Measurements from ENCODE around the gene PPP1R3E.
"Not testable (repeated sequence)": the region's sequence is repeated elsewhere in the genome, so short reads cannot be mapped to it uniquely, and the experiment has no call there.

PPP1R3E gene

GRCh38 chr14:23297611-23298277, 4.9 kb downstream of the PPP1R3E start:
- DNase-seq: no peak

DNA sequence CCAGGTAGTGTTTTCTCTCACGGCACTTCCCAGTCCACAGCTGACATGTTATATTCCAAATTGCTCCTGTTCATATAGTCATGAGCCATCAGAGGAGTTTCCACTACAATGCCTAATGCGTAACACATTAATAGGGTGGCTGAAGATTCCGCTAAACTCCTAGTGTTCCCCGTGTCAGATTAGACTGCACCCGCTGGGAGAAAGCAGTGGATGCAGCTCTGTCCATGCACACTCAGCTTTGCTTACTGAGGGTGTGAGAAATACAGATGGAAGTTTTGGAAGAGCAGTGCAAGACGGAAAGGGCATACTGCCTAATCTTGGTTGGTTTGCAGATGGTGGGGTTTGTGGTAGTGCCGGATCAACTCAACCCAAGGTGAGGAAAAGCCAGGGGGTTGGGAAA, 5.6 kb downstream of the PPP1R3E start:
- DNase-seq: no peak

DNA sequence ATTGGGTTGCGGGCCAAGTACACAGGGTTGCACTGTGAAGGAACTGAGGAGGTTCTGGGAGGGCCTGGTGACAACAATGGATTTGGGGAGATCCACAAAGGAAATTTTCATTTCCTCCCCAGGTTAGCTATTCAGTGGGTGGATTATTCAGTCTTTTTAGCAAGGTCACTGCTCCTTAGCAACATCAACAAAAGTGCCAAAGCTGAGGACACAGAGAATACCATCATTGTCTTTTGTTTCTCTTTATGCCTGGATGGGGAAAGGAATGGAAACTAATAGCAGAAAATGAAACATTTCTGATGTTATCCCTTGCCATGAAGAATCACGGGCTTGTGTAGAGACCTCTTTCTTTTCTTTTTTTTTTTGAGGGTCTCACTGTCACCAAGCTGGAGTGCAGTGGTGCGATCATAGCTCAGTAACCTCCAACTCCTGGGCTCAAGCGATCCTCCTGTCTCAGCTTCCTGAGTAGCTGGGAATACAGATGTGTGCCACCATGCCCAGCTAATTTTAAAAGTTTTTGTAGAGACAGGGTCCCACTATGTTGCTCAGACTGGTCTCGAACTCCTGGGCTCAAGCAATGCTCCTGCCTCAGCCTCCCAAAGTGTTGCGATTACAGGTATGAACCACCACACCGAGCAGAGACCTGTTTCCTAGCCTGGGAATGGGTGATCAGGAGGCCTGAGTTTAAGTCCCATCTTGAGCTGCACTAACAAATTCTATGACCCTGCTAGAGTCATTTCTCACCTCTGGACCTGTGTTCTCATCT, 6.5 kb downstream of the PPP1R3E start:
- no peak for DNase-seq

GRCh38 chr14:23294734-23295561, 7.7 kb downstream of the PPP1R3E start:
- DNase-seq: no peak

- no peak for DNase-seq
These were observed 15.7 kb downstream of the PPP1R3E start for GRCh38 chr14:23286902-23287479.

DNA sequence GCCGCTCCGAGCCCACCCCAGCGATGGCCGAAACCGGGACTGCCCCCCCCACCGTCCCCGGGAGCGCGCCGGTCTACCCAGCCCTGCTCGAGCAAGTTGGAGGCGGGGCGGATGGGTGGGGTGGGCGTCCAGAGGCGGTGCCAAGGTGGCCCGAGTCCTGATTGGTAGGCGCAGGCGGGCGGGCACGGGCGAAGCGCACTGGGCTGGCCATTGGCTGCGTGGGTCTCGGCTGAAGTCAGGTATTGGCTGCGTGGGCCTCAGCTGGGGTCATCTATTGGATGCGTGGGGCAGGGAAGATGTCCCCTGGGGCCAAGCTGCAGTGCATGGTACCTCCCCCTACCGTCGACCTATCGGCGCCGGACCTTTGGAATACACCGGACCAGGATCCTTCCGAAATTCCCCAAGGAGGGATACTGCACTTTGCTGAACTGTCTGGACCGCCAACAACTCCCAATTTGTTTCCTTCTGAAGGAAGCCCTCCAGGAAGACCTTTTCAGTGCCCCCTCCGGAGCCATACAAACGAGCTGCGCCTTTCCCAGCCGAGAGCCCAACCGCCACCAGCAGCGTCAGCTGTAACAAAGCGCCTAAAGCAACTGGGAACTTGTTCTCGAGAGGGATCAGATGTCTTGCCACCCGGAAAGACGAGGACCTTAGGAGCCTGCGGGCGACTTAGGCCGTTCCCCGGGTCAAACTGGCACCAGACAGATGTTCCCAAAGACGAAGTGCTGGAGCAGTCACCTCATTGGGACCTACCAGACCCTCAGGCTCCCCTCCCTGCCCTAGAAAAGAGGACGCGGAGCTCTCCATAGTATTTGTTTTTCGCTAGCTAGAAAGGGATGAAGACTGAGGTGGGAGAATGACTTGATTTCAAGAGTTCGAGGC, 16.4 kb downstream of the PPP1R3E start, which contains the start of gene HOMEZ:
Gene HOMEZ, minus strand, starts transcription at position 113 of the 882 bp plus-strand sequence. CDS start 180 bp downstream, outside the sequence.
- no peak for DNase-seq

GRCh38 chr14:23285530-23286019, 17.1 kb downstream of the PPP1R3E start:
- no peak for DNase-seq

DNA sequence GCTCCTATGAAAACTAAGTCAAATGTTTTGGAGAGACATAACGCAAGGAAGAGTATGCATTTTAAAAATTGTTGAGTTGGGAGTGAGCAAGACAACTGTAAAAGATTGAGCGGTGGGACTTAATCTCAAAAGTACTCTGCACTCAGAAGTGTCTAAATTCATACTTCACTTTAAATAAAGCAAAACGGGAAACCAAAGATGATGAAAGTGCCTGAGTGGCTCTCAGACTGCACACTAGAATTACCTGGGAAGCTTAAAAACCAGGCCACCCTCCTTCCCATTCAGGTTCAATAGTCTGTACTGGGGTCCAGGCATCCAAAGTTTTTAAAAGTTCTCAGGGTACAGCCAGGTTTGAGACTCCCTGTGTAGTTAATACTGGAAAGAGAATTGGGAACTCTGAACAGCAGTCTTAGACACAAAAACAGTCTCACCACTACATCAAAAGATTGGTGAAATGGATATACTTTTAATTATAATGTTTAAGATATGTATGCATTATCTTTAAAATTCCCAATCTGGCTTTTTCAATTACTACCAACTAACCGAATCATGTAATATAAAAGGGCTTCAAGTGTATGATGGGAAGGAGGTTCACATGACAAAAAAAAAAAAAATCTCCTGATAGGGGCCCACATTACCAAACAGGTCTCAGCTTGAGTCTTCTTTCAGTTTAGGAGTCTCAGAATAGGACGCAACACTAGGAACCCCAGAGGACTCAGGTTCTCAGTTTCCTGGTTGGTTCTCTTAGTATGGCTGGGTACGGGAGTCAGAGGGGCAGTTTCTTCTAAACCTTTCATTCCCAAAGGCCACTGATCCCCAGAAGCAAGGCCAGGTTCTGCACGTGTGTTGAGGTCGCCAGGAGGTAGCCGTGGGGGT, 17.8 kb downstream of the PPP1R3E start:
- no peak for DNase-seq

DNA sequence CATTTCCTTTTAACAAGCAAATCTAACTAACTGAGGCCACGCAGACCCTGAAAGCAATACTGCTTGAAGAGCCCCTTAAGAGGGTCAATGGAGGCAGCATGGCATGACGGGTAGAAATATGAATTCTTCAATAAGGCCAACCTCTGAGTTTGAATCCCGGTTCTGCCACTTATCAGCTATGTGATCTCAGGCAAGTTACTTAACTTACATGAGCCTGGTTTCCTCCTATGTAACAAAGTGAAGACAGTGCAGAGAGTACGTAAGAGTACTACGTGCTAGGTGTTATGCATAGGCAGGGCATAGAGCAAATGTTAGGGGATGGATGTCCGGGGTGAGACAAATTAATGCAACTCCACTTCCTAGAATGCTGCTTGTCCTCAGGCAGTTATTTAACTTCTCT, 21.4 kb downstream of the PPP1R3E start:
- DNase-seq: no peak

DNA sequence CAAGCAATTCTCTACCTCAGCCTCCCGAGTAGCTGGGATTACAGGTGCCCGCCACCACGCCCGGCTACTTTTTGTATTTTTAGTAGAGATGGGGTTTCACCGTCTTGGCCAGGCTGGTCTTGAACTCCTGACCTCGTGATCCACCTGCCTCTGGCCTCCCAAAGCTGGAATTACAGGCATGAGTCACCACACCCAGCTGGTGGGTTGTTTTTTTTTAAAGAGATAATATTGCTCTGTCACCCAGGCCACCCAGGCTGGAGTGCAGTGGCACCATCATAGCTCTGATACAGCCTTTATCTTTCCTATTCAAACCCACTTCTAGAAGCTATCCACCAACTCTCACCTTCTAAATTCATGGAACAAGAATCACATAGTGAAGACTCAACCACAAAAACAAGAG, 24.7 kb downstream of the PPP1R3E start:
- DNase-seq: not testable (repeated sequence)

DNA sequence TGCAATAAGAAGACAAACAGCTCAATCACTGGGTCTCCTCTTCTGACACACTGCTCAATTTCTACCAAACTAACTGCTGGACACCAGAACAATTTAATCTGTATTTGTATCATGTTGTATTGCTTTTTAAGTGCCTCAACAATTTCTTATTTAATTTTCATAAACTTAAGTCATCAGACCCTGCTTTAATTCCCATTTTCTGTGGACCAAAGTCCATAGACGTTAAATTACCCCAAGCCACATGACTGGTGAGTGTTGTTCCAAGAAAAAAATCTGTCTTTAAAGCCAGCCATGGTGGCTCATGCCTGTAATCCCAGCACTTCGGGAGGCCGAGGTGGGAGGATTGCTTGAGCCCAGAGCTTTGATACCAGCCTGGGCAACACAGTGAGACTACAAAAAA, 25.5 kb downstream of the PPP1R3E start:
- DNase-seq: no peak

- DNase-seq: no peak
These were observed 27.2 kb downstream of the PPP1R3E start for GRCh38 chr14:23275412-23275811.

GRCh38 chr14:23269193-23269592, 33.5 kb downstream of the PPP1R3E start:
- no peak for DNase-seq

DNA sequence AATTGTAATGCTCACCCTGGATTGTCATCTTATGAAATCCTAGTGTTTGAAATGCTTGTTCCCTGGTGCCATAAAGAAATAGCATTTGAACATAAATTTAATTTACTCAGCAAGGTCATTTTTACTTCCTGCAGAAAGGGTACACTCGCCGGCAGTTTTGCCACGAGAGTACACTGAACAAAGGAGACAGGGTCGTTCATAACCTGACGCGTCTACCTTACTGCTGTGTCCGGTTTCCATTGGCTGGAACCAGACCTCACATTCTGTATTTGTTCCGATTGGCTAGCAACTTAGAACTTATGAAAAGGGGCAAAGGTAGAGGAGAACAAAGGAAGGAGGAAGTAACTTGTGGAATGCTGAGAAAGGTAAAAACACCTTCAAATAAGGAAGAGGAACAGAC, 41.8 kb downstream of the PPP1R3E start:
- DNase-seq: not testable (repeated sequence)

DNA sequence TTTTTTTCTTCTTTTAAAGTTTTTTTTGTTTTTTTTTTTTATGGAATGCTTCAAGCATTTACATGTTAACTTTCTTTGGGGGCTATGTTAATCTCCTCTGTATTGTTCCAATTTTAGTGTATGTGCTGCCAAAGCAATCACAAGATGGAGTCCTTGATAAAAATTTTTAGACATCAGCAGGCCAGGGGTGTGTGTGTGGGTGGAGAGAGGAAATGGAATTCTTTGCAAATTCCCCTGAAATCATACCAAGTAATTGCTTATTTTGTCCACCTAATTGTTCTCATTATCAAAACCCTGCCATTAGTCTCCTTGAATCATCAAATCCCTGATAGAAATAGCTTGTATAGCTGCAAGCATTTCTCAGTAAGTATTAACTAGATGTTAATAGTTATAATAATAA, 43.2 kb downstream of the PPP1R3E start:
- DNase-seq: no peak

DNA sequence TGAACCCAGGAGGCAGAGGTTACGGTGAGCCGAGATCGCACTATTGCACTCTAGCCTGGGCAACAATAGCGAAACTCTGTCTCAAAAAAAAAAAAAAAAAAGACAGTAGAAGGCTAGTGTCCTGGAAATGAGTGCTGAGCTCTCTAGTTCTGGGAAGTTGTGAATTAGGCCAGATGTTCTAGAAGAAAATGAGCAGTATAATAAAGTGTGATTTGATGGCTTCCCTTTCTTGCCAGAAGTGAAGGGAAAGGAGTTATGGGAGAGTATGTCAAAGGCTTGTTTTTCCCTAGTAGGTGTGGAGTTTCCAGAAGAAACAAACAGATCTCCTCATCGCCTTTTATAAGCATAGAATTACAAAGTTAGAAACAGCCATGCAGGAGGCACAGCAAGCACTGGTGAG, 44.4 kb downstream of the PPP1R3E start:
- DNase-seq: no peak

- DNase-seq: no peak
These were observed 50.0 kb downstream of the PPP1R3E start for GRCh38 chr14:23252420-23253333.

- DNase-seq: no peak
These were observed 50.7 kb downstream of the PPP1R3E start for GRCh38 chr14:23252006-23252405.

- no peak for DNase-seq
These were observed 52.8 kb downstream of the PPP1R3E start for GRCh38 chr14:23249824-23250223.

- DNase-seq: no peak
These were observed 54.1 kb downstream of the PPP1R3E start for GRCh38 chr14:23248601-23249000.

Data from cortex of kidney (tissue), 1 donor.